Measurements from ENCODE around the gene GPR87. TPM values are rescaled to one million over a fixed set of nuclear protein-coding genes. Genes with fewer than 3 reads are reported as not detected.

The GPR87 gene
- total RNA-seq, 1 donor from 2014 or later: not detected

DNA sequence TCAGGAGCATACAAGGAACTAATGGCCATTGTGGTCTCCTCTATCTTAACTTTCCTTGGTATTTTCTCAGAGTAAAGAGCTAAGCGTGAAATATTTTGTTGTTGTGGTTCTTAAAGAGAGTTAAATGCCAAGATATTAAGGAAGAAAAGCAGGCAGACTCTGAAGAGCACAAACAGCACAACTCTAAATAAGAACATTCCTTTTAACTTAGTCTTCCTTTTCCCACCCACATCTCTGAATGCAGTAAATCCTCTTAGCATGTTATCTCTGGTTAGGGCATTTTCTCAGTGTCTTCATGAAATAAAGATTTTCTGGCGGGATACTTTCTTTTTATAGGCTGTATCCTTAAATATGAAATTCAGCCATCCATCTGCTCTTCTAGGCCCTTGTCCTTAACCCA is 1.5 kb downstream of the GPR87 start:
- DNase-seq: no peak

- no peak for DNase-seq
Observed at GRCh38 chr3:151314593-151314992, 2.0 kb downstream of the GPR87 start.

- no peak for DNase-seq
Observed at GRCh38 chr3:151314137-151314536, 2.5 kb downstream of the GPR87 start.

DNA sequence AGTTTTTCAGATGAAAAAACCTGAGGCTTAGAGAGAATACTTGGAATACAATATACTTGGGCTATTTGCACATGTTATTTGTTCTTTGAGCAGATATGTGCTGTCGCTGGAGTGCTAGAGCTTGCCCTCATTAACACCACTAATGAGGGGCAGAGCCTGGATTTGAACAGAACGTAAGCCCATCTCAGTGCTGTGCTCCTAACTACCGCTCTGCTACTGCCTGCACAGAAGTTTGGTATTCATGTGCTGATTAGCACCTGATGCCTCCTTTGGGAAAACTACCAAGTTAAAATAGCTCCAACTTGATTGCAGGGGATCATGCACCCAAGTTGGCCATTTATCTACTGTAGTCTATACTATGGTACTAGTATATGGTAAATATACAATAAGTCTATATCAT is 3.6 kb downstream of the GPR87 start:
- no peak for DNase-seq

GRCh38 chr3:151309566-151309965 is 7.1 kb downstream of the GPR87 start:
- DNase-seq: no peak

DNA sequence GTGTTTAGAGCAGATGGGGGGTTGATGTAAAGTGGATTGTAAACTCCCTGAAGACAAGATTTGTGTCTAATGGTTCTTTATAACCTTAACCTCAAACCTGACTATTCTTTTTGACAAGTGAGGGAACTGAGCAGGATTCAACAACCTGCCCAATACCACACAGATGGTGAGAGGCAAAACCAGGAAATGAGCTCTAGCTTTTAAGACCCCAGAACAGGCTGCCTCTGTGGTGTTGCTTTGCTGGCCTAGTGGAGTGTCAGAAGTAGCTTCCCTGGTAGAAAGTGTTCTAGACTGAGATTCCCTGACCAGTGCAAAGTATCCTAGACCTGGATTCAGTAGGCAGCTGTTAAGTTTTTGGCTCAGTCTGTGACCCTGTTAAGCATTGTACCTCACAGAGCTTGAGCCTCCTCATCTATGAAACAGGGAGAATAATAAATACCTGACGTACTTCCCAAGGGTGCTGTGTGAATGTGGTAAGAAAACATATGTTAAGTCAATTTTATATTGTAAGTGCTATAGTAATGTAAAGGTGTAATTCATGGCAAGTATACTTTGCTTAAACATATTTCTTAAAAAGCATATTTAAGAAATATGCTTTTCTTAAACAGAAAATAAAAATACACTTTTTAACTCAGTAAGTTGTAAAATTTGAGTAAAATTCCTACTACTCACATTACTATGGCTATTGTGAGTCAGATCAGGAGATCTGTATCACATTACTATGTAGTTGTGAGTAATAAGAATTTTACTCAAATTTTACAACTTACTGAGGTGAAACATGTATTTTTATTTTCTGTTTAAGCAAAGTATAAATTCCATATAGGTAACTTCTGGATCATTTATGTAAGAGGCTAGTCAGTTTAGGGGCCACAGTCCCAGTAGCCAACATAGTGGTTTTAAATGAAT is 8.8 kb downstream of the GPR87 start:
- no peak for DNase-seq

GRCh38 chr3:151307131-151307530 is 9.5 kb downstream of the GPR87 start:
- DNase-seq: no peak

- no peak for DNase-seq
Observed at GRCh38 chr3:151306168-151306810, 10.3 kb downstream of the GPR87 start.

DNA sequence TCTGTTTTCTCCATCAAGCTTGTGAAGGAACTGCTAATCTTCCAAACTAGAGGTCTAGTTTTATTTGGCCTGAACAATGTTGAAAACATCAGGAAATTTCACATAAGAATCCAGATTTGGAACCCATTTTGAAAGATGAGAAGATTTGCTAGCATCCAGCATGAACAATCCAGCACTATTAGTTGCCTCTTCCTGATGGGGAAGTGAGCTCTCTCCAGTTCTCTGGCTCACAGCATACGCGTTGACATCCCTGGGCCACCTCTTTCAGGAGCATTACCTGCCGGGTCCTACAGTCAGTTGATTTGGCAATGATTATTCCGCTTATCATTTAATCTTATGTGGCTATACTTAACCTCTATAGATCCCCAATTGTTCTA is 10.9 kb downstream of the GPR87 start:
- DNase-seq: no peak

- DNase-seq: no peak
Observed at GRCh38 chr3:151305060-151305774, 11.4 kb downstream of the GPR87 start.

GRCh38 chr3:151303751-151304150 is 12.9 kb downstream of the GPR87 start:
- no peak for DNase-seq

- DNase-seq: no peak
Observed at GRCh38 chr3:151301787-151302186, 14.8 kb downstream of the GPR87 start.

- DNase-seq: no peak
Observed at GRCh38 chr3:151300539-151300938, 16.1 kb downstream of the GPR87 start.

GRCh38 chr3:151299006-151299405 is 17.6 kb downstream of the GPR87 start:
- DNase-seq: no peak

DNA sequence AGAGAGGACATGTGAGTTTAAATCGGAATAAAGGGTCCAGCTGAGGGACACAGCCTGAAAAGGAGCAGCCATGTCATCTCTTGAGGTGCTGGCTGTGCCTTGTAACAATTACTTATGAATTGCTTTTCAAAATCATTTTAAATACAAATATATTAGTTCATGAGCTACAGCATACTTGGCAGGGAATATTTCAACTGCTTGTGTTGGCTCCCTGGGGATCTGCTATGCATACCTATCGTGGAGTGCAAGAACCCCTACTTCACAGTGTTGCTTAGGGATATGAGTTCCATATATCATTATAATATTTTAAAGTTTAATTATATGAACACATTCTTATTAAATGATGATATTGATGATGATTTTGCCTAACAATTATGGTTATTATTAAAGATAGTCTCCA is 19.2 kb downstream of the GPR87 start:
- DNase-seq: no peak

GRCh38 chr3:151296226-151296625 is 20.4 kb downstream of the GPR87 start:
- DNase-seq: no peak

- DNase-seq: no peak
Observed at GRCh38 chr3:151293127-151293526, 23.5 kb downstream of the GPR87 start.

DNA sequence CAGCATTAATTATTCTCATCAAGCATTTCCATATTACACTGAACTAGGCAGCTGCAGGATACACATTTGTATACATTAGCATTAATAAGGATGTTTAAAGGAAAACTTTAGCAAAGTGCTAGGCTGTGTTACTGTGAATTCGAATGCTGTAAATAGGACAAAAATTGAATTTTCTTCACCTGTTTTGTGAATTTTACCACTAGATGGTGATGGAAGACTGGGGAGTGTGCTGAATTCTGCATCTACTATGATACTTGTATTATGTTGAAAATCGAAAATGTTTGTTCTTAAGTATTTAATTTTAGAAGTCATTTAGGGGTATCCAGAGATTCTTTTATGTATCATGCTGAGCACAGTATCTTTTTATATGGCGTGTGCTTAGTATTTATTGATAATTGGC is 25.9 kb downstream of the GPR87 start:
- DNase-seq: peak; percentile 7

GRCh38 chr3:151289445-151289844 is 27.2 kb downstream of the GPR87 start:
- no peak for DNase-seq

GRCh38 chr3:151285940-151286339 is 30.7 kb downstream of the GPR87 start:
- DNase-seq: no peak

DNA sequence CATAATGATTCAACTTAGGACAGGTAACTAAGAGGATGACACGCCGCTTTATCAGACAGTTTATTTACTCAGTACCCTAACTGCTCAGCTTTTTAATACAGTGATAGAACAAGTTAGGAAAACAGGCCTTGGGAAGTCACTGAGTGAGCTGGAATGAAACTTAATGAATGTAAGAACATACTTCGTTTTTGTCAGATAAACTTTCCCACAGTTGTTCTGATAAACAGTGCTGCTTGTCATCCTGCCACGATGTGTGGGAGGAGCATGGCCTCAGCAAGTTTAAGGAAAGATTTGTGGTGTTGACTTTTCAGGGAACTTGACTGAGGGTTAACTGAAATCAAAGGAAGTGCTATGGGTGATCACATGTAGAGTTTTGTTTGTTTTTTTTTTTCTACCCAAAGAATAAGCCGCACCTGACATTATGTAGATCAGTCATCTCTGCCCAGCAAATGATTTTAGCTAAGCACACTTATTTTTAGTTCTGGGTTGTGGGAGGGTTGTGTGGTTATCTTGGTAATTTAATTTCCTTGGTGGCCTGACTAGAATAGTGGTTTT is 32.6 kb downstream of the GPR87 start:
- DNase-seq: no peak

- DNase-seq: no peak
Observed at GRCh38 chr3:151283387-151283786, 33.2 kb downstream of the GPR87 start.

DNA sequence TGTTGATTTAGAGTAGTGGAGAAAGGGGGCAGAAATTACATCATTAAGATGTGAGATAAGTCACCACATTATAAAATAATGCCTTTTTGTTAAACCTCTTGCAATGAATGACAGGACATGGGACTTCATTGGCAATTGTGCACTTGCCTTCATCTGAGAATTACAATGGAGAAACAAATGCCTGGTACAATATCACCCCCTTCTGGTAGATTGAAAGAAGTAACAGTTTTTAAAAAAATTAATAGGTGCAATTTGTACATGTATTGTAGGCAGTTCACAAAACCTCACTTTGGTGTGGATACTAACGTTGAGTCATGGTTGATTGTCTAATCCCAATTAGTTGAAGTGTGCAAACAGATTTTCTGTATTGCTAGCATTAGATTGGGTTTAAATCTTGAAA is 33.7 kb downstream of the GPR87 start:
- DNase-seq: peak; percentile 74
